Measurements from ENCODE around the gene UBR2.
A peak's percentile ranks its signal among the peaks of the same experiment; 100 is the strongest.

The UBR2 gene

GRCh38 chr6:42533794-42534193 is 30.0 kb upstream of the UBR2 start:
- Histone ChIP-seq H3K4me3 (ENCODE audit: low read length in 2 of 2) (no peak overlapping the region), H3K23ac (ENCODE audit: low read depth, low read length, poor library complexity) (no peak overlapping the region), H3K36me3 (replicated peaks in 1 of 2; ENCODE audit: control insufficient read depth in 2 of 2, insufficient read depth in 2 of 2, low read length in 2 of 2) (no peaks in the 10 kb centered on the region), H3K27ac (replicated peaks; ENCODE audit: low read length) (no peak overlapping the region), H2AK5ac (ENCODE audit: low read depth, low read length) (no peak overlapping the region), H3K9me3 (replicated peaks in 1 of 2; ENCODE audit: control insufficient read depth in 2 of 2, insufficient read depth in 1 of 2, low read depth in 1 of 2, low read length in 2 of 2) (no peaks in the 10 kb centered on the region), H2BK5ac (ENCODE audit: low read length) (no peak overlapping the region), H4K8ac (ENCODE audit: low read depth, low read length) (no peak overlapping the region), H3K79me1 (ENCODE audit: low read depth, low read length) (no peaks in the 10 kb centered on the region), H3K18ac (ENCODE audit: low read length) (no peak overlapping the region), H3K4me1 (ENCODE audit: control insufficient read depth in 2 of 2, insufficient read depth in 1 of 2, low read depth in 1 of 2, low read length in 2 of 2) (no peaks in the 10 kb centered on the region), H2BK15ac (ENCODE audit: low read length) (no peak overlapping the region), H3K9ac (ENCODE audit: low read depth, low read length, poor library complexity) (no peak overlapping the region), H2AFZ (ENCODE audit: low read length) (no peak overlapping the region), H4K91ac (ENCODE audit: low read depth, low read length, poor library complexity) (no peak overlapping the region), H3K27me3 (ENCODE audit: control insufficient read depth in 3 of 3, insufficient read depth in 3 of 3, low read depth in 1 of 3, low read length in 3 of 3) (no peaks in the 10 kb centered on the region), H2BK12ac (ENCODE audit: low read length) (no peak overlapping the region), H3K4me2 (ENCODE audit: insufficient read depth, low read length, poor library complexity, severe bottlenecking) (no peak overlapping the region), H3K4ac (ENCODE audit: low read length) (no peak overlapping the region), H3K14ac (ENCODE audit: low read length) (no peak overlapping the region), H2BK120ac (ENCODE audit: low read depth, low read length) (no peak overlapping the region)
- DNase-seq (ENCODE audit: low spot score): no peak
- no CpG with 5 or more reads among the region's 5 CpGs for WGBS, 2 donors (ENCODE audit: extremely low coverage in 2 of 2, insufficient read length in 2 of 2, insufficient replicate concordance in 1 of 2)

GRCh38 chr6:42537536-42537935 is 26.3 kb upstream of the UBR2 start:
- no peak overlapping the region for H2BK15ac ChIP-seq (ENCODE audit: low read length)
- no peak overlapping the region for H3K14ac ChIP-seq (ENCODE audit: low read length)
- H3K27me3 ChIP-seq (ENCODE audit: control insufficient read depth in 3 of 3, insufficient read depth in 3 of 3, low read depth in 1 of 3, low read length in 3 of 3): no peaks in the 10 kb centered on the region
- no peak overlapping the region for H3K4me2 ChIP-seq (ENCODE audit: insufficient read depth, low read length, poor library complexity, severe bottlenecking)
- no peak overlapping the region for H3K4ac ChIP-seq (ENCODE audit: low read length)
- H3K18ac ChIP-seq (ENCODE audit: low read length): no peak overlapping the region
- no peak overlapping the region for H2AK5ac ChIP-seq (ENCODE audit: low read depth, low read length)
- DNase-seq (ENCODE audit: low spot score): no peak
- H3K23ac ChIP-seq (ENCODE audit: low read depth, low read length, poor library complexity): no peak overlapping the region
- H2BK5ac ChIP-seq (ENCODE audit: low read length): no peak overlapping the region
- no peak overlapping the region for H2BK120ac ChIP-seq (ENCODE audit: low read depth, low read length)
- no CpG with 5 or more reads among the region's 1 CpG for WGBS, 2 donors (ENCODE audit: extremely low coverage in 2 of 2, insufficient read length in 2 of 2, insufficient replicate concordance in 1 of 2)
- no peaks in the 10 kb centered on the region for H3K36me3 ChIP-seq (replicated peaks in 1 of 2; ENCODE audit: control insufficient read depth in 2 of 2, insufficient read depth in 2 of 2, low read length in 2 of 2)
- H3K9me3 ChIP-seq (replicated peaks in 1 of 2; ENCODE audit: control insufficient read depth in 2 of 2, insufficient read depth in 1 of 2, low read depth in 1 of 2, low read length in 2 of 2): no peaks in the 10 kb centered on the region
- no peak overlapping the region for H2BK12ac ChIP-seq (ENCODE audit: low read length)
- H2AFZ ChIP-seq (ENCODE audit: low read length): peak overlapping the region; percentile 25
- H3K4me3 ChIP-seq (ENCODE audit: low read length in 2 of 2): no peak overlapping the region
- no peaks in the 10 kb centered on the region for H3K4me1 ChIP-seq (ENCODE audit: control insufficient read depth in 2 of 2, insufficient read depth in 1 of 2, low read depth in 1 of 2, low read length in 2 of 2)
- no peak overlapping the region for H3K27ac ChIP-seq (replicated peaks; ENCODE audit: low read length)
- H4K91ac ChIP-seq (ENCODE audit: low read depth, low read length, poor library complexity): no peak overlapping the region
- no peak overlapping the region for H3K9ac ChIP-seq (ENCODE audit: low read depth, low read length, poor library complexity)
- H4K8ac ChIP-seq (ENCODE audit: low read depth, low read length): no peak overlapping the region
- no peaks in the 10 kb centered on the region for H3K79me1 ChIP-seq (ENCODE audit: low read depth, low read length)

- no peak overlapping the region for H3K23ac ChIP-seq (ENCODE audit: low read depth, low read length, poor library complexity)
- no peak overlapping the region for H2BK120ac ChIP-seq (ENCODE audit: low read depth, low read length)
- no peaks in the 10 kb centered on the region for H3K9me3 ChIP-seq (replicated peaks in 1 of 2; ENCODE audit: control insufficient read depth in 2 of 2, insufficient read depth in 1 of 2, low read depth in 1 of 2, low read length in 2 of 2)
- no peaks in the 10 kb centered on the region for H3K4me1 ChIP-seq (ENCODE audit: control insufficient read depth in 2 of 2, insufficient read depth in 1 of 2, low read depth in 1 of 2, low read length in 2 of 2)
- no peak overlapping the region for H2AFZ ChIP-seq (ENCODE audit: low read length)
- no peak overlapping the region for H3K4me3 ChIP-seq (ENCODE audit: low read length in 2 of 2)
- no CpG with 5 or more reads among the region's 1 CpG for WGBS, 2 donors (ENCODE audit: extremely low coverage in 2 of 2, insufficient read length in 2 of 2, insufficient replicate concordance in 1 of 2)
- H2BK5ac ChIP-seq (ENCODE audit: low read length): no peak overlapping the region
- no peak overlapping the region for H2BK15ac ChIP-seq (ENCODE audit: low read length)
- H4K91ac ChIP-seq (ENCODE audit: low read depth, low read length, poor library complexity): no peak overlapping the region
- H2BK12ac ChIP-seq (ENCODE audit: low read length): no peak overlapping the region
- no peak overlapping the region for H3K9ac ChIP-seq (ENCODE audit: low read depth, low read length, poor library complexity)
- no peaks in the 10 kb centered on the region for H3K27me3 ChIP-seq (ENCODE audit: control insufficient read depth in 3 of 3, insufficient read depth in 3 of 3, low read depth in 1 of 3, low read length in 3 of 3)
- H3K27ac ChIP-seq (replicated peaks; ENCODE audit: low read length): no peak overlapping the region
- H3K18ac ChIP-seq (ENCODE audit: low read length): no peak overlapping the region
- H3K4me2 ChIP-seq (ENCODE audit: insufficient read depth, low read length, poor library complexity, severe bottlenecking): no peak overlapping the region
- no peak overlapping the region for H3K14ac ChIP-seq (ENCODE audit: low read length)
- no peak for DNase-seq (ENCODE audit: low spot score)
- no peaks in the 10 kb centered on the region for H3K36me3 ChIP-seq (replicated peaks in 1 of 2; ENCODE audit: control insufficient read depth in 2 of 2, insufficient read depth in 2 of 2, low read length in 2 of 2)
- no peak overlapping the region for H2AK5ac ChIP-seq (ENCODE audit: low read depth, low read length)
- H4K8ac ChIP-seq (ENCODE audit: low read depth, low read length): no peak overlapping the region
- H3K79me1 ChIP-seq (ENCODE audit: low read depth, low read length): no peaks in the 10 kb centered on the region
- H3K4ac ChIP-seq (ENCODE audit: low read length): no peak overlapping the region
Measured at GRCh38 chr6:42539135-42539534, 24.7 kb upstream of the UBR2 start.

- Histone ChIP-seq H3K4me2 (ENCODE audit: insufficient read depth, low read length, poor library complexity, severe bottlenecking) (no peak overlapping the region), H3K27me3 (ENCODE audit: control insufficient read depth in 3 of 3, insufficient read depth in 3 of 3, low read depth in 1 of 3, low read length in 3 of 3) (no peaks in the 10 kb centered on the region), H4K8ac (ENCODE audit: low read depth, low read length) (no peak overlapping the region), H2AK5ac (ENCODE audit: low read depth, low read length) (no peak overlapping the region), H2BK120ac (ENCODE audit: low read depth, low read length) (no peak overlapping the region), H3K27ac (replicated peaks; ENCODE audit: low read length) (no peak overlapping the region), H3K79me1 (ENCODE audit: low read depth, low read length) (no peaks in the 10 kb centered on the region), H2BK12ac (ENCODE audit: low read length) (no peak overlapping the region), H3K18ac (ENCODE audit: low read length) (no peak overlapping the region), H3K4me3 (ENCODE audit: low read length in 2 of 2) (no peak overlapping the region), H2BK15ac (ENCODE audit: low read length) (no peak overlapping the region), H2BK5ac (ENCODE audit: low read length) (no peak overlapping the region), H3K9me3 (replicated peaks in 1 of 2; ENCODE audit: control insufficient read depth in 2 of 2, insufficient read depth in 1 of 2, low read depth in 1 of 2, low read length in 2 of 2) (peaks cover 0 to 1% of the 10 kb centered on the region in 2 donors), H4K91ac (ENCODE audit: low read depth, low read length, poor library complexity) (no peak overlapping the region), H3K36me3 (replicated peaks in 1 of 2; ENCODE audit: control insufficient read depth in 2 of 2, insufficient read depth in 2 of 2, low read length in 2 of 2) (no peaks in the 10 kb centered on the region), H3K9ac (ENCODE audit: low read depth, low read length, poor library complexity) (no peak overlapping the region), H3K23ac (ENCODE audit: low read depth, low read length, poor library complexity) (no peak overlapping the region), H2AFZ (ENCODE audit: low read length) (no peak overlapping the region), H3K4me1 (ENCODE audit: control insufficient read depth in 2 of 2, insufficient read depth in 1 of 2, low read depth in 1 of 2, low read length in 2 of 2) (peaks cover 4 to 6% of the 10 kb centered on the region in 2 donors), H3K4ac (ENCODE audit: low read length) (no peak overlapping the region), H3K14ac (ENCODE audit: low read length) (no peak overlapping the region)
- DNase-seq (ENCODE audit: low spot score): no peak
- no CpG with 5 or more reads among the region's 7 CpGs for whole genome bisulfite sequencing, 2 donors (ENCODE audit: extremely low coverage in 2 of 2, insufficient read length in 2 of 2, insufficient replicate concordance in 1 of 2)
Measured at GRCh38 chr6:42545226-42545773, 18.5 kb upstream of the UBR2 start.

Measured in neuronal stem cell (in vitro differentiated cells).